T-helper 22 cell (primary cell): Measurements from ENCODE around the gene CTAGE15.
"Not testable (repeated sequence)": the region's sequence is repeated elsewhere in the genome, so short reads cannot be mapped to it uniquely, and the experiment has no call there.

ENCODE experiments used
- DNase-seq: peaks from one replicate; pipeline ENCODE4 v3.0.0-alpha.2; 2020; ENCODE audit warnings: low read depth

The CTAGE15 gene

GRCh38 chr7:143571501-143571900 is at the start of gene CTAGE15:
CTAGE15 (plus strand) TSS chr7:143571801; CDS start chr7:143571818, 17 bp downstream.
- not testable (repeated sequence) for DNase-seq

- not testable (repeated sequence) for DNase-seq
Measured at GRCh38 chr7:143522309-143522916, 49.2 kb upstream of the CTAGE15 start.

- DNase-seq: not testable (repeated sequence)
Measured at GRCh38 chr7:143531169-143531926, 40.3 kb upstream of the CTAGE15 start.

GRCh38 chr7:143531932-143532331 is 39.7 kb upstream of the CTAGE15 start:
- not testable (repeated sequence) for DNase-seq

- DNase-seq: not testable (repeated sequence)
Measured at GRCh38 chr7:143533213-143533839, 38.3 kb upstream of the CTAGE15 start.

- not testable (repeated sequence) for DNase-seq
Measured at GRCh38 chr7:143536443-143536842, 35.2 kb upstream of the CTAGE15 start.

GRCh38 chr7:143543288-143544038 is 28.1 kb upstream of the CTAGE15 start:
- DNase-seq: not testable (repeated sequence)

GRCh38 chr7:143555968-143556367 is 15.6 kb upstream of the CTAGE15 start:
- DNase-seq: not testable (repeated sequence)

- DNase-seq: not testable (repeated sequence)
Measured at GRCh38 chr7:143563306-143563705, 8.3 kb upstream of the CTAGE15 start.

- DNase-seq: not testable (repeated sequence)
Measured at GRCh38 chr7:143566001-143566400, 5.6 kb upstream of the CTAGE15 start.

GRCh38 chr7:143588183-143588582 is 16.6 kb downstream of the CTAGE15 start:
- not testable (repeated sequence) for DNase-seq

GRCh38 chr7:143589897-143590296 is 18.3 kb downstream of the CTAGE15 start:
- not testable (repeated sequence) for DNase-seq

- DNase-seq: not testable (repeated sequence)
Measured at GRCh38 chr7:143598086-143598485, 26.5 kb downstream of the CTAGE15 start.

- not testable (repeated sequence) for DNase-seq
Measured at GRCh38 chr7:143603549-143603948, 31.9 kb downstream of the CTAGE15 start.

GRCh38 chr7:143606088-143606487 is 34.5 kb downstream of the CTAGE15 start:
- DNase-seq: not testable (repeated sequence)

GRCh38 chr7:143615545-143615944 is 43.9 kb downstream of the CTAGE15 start:
- not testable (repeated sequence) for DNase-seq

- DNase-seq: not testable (repeated sequence)
Measured at GRCh38 chr7:143617204-143617603, 45.6 kb downstream of the CTAGE15 start.

- DNase-seq: not testable (repeated sequence)
Measured at GRCh38 chr7:143620058-143620457, 48.5 kb downstream of the CTAGE15 start.

GRCh38 chr7:143620646-143621045 is 49.0 kb downstream of the CTAGE15 start, which contains the start of gene TCAF2:
TCAF2 (plus strand) TSS chr7:143620974.
- DNase-seq: not testable (repeated sequence)

- not testable (repeated sequence) for DNase-seq
Measured at GRCh38 chr7:143621175-143621574, 49.6 kb downstream of the CTAGE15 start.

- DNase-seq: not testable (repeated sequence)
Measured at GRCh38 chr7:143622130-143622529, 50.5 kb downstream of the CTAGE15 start.
